GM23338 (cell line): ENCODE data around the gene SPC24.

Source experiments
- CREB1 ChIP-seq: fragments of 250-450 bp; sonication (Bioruptor Pico); IDR thresholded peaks from 2 replicates; pipeline ENCODE4 v1.5.0; 2020; ENCODE audit warnings: low read depth, mild to moderate bottlenecking, moderate library complexity
- EZH2 ChIP-seq: fragments of 200-600 bp; sonication (generic); IDR thresholded peaks from one replicate; pipeline ENCODE4 v1.8.0; 2017; ENCODE audit warnings: antibody characterized with exemption, mild to moderate bottlenecking, low read depth; ENCODE audit not compliant: unreplicated experiment
- EZH2phosphoT487 ChIP-seq: fragments of 200-600 bp; sonication (generic); IDR thresholded peaks from one replicate; pipeline ENCODE4 v1.8.1; 2018; ENCODE audit warnings: antibody characterized with exemption; ENCODE audit not compliant: unreplicated experiment
- POLR2AphosphoS5 ChIP-seq: IDR thresholded peaks from 2 replicates; pipeline ENCODE4 v1.6.1; 2016; ENCODE audit warnings: antibody characterized with exemption, low read depth
- STAT1 ChIP-seq: IDR thresholded peaks from one replicate; pipeline ENCODE4 v1.6.1; 2016; ENCODE audit warnings: antibody characterized with exemption; ENCODE audit not compliant: unreplicated experiment
- ZNF114 ChIP-seq: fragments of 250-450 bp; sonication (Bioruptor Pico); IDR thresholded peaks from 2 replicates; pipeline ENCODE4 v1.5.0; 2020; ENCODE audit warnings: mild to moderate bottlenecking, moderate library complexity
- ZNF331 ChIP-seq: fragments of 250-450 bp; sonication (Bioruptor Pico); IDR thresholded peaks from 2 replicates; pipeline ENCODE4 v1.5.0; 2020; ENCODE audit warnings: low read depth, mild to moderate bottlenecking, moderate library complexity
- TF ChIP-seq, protein P1 (sequence below), 2 experiments: fragments of 200-600 bp in 1 of 2; sonication (generic) in 1 of 2; conservative IDR thresholded peaks; 2 replicates each; pipeline versions ENCODE4 v1.5.1 to v1.6.1; 2016 to 2017; ENCODE audit warnings: antibody characterized with exemption in 2 of 2, low read depth in 2 of 2, mild to moderate bottlenecking in 2 of 2, moderate library complexity in 1 of 2
- TF ChIP-seq, protein P2 (sequence below): IDR thresholded peaks from one replicate; pipeline ENCODE4 v1.6.1; 2018; ENCODE audit warnings: antibody characterized with exemption; ENCODE audit not compliant: unreplicated experiment

DNA sequence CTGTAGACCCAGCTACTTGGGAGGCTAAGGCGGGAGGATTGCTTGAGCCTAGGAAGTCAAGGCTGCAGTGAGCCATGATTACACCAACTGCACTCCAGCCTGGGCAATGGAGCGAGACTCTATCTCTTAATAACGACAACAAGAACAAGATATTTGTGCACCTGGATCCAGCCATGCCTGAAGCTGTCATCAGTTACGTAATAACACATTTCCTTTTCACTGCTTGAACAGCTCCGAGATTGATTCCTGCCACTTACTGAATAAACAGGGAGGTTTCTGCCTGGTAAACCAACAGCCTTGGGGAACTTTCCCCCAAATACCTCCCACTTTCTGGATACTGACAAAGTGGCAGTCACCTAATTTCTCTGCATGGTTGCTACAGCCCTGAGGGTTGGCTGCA lies 36.4 kb upstream of the SPC24 start:
- TF ChIP-seq, protein P1, sequence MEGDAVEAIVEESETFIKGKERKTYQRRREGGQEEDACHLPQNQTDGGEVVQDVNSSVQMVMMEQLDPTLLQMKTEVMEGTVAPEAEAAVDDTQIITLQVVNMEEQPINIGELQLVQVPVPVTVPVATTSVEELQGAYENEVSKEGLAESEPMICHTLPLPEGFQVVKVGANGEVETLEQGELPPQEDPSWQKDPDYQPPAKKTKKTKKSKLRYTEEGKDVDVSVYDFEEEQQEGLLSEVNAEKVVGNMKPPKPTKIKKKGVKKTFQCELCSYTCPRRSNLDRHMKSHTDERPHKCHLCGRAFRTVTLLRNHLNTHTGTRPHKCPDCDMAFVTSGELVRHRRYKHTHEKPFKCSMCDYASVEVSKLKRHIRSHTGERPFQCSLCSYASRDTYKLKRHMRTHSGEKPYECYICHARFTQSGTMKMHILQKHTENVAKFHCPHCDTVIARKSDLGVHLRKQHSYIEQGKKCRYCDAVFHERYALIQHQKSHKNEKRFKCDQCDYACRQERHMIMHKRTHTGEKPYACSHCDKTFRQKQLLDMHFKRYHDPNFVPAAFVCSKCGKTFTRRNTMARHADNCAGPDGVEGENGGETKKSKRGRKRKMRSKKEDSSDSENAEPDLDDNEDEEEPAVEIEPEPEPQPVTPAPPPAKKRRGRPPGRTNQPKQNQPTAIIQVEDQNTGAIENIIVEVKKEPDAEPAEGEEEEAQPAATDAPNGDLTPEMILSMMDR (conservative IDR thresholded peaks at IDR 0.05; ENCODE audit: low read depth in 2 of 2): no peak
- TF ChIP-seq EZH2: no peak
- TF ChIP-seq POLR2AphosphoS5: no peak
- TF ChIP-seq, protein P2, sequence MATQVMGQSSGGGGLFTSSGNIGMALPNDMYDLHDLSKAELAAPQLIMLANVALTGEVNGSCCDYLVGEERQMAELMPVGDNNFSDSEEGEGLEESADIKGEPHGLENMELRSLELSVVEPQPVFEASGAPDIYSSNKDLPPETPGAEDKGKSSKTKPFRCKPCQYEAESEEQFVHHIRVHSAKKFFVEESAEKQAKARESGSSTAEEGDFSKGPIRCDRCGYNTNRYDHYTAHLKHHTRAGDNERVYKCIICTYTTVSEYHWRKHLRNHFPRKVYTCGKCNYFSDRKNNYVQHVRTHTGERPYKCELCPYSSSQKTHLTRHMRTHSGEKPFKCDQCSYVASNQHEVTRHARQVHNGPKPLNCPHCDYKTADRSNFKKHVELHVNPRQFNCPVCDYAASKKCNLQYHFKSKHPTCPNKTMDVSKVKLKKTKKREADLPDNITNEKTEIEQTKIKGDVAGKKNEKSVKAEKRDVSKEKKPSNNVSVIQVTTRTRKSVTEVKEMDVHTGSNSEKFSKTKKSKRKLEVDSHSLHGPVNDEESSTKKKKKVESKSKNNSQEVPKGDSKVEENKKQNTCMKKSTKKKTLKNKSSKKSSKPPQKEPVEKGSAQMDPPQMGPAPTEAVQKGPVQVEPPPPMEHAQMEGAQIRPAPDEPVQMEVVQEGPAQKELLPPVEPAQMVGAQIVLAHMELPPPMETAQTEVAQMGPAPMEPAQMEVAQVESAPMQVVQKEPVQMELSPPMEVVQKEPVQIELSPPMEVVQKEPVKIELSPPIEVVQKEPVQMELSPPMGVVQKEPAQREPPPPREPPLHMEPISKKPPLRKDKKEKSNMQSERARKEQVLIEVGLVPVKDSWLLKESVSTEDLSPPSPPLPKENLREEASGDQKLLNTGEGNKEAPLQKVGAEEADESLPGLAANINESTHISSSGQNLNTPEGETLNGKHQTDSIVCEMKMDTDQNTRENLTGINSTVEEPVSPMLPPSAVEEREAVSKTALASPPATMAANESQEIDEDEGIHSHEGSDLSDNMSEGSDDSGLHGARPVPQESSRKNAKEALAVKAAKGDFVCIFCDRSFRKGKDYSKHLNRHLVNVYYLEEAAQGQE: no peak
- no peak for TF ChIP-seq EZH2phosphoT487
- no peak for TF ChIP-seq ZNF114 (CRISPR knock-in tag)
- no peak for TF ChIP-seq ZNF331 (CRISPR knock-in tag)
- no peak for TF ChIP-seq STAT1
- no peak for TF ChIP-seq CREB1 (CRISPR knock-in tag)
